Measurements from ENCODE around the gene TMEM63B. TPM values are rescaled to one million over a fixed set of nuclear protein-coding genes. Genes with fewer than 3 reads are reported as not detected.
A peak's percentile ranks its signal among the peaks of the same experiment; 100 is the strongest.
"Not testable (repeated sequence)": the region's sequence is repeated elsewhere in the genome, so short reads cannot be mapped to it uniquely, and the experiment has no call there.

Gene TMEM63B
- total RNA-seq, 1 donor from 2014 or later, result 33.4 TPM

- Mint-ChIP-seq H3K9me3 (ENCODE audit: unreplicated experiment) (no peaks in the 10 kb centered on the region), H3K27me3 (ENCODE audit: unreplicated experiment) (peaks cover 5% of the 10 kb centered on the region), H3K36me3 (ENCODE audit: low read depth, unreplicated experiment) (peaks cover 34% of the 10 kb centered on the region), H3K27ac (ENCODE audit: unreplicated experiment) (no peak overlapping the region), H3K4me3 (ENCODE audit: unreplicated experiment) (peak overlapping the region; percentile 4), H3K4me1 (ENCODE audit: unreplicated experiment) (no peaks in the 10 kb centered on the region)
- DNase-seq (ENCODE audit: low spot score), result no peak
- no peak for TF ChIP-seq CTCF (IDR thresholded peaks at IDR 0.05; ENCODE audit: unreplicated experiment)
Measured at GRCh38 chr6:44143731-44144130, 16.4 kb downstream of the TMEM63B start.

- H3K27ac Mint-ChIP-seq (ENCODE audit: unreplicated experiment); H3K4me3 Mint-ChIP-seq (ENCODE audit: unreplicated experiment); H3K27me3 Mint-ChIP-seq (ENCODE audit: unreplicated experiment); H3K4me1 Mint-ChIP-seq (ENCODE audit: unreplicated experiment); DNase-seq (ENCODE audit: low spot score); H3K9me3 Mint-ChIP-seq (ENCODE audit: unreplicated experiment): not testable (repeated sequence)
- H3K36me3 Mint-ChIP-seq (ENCODE audit: low read depth, unreplicated experiment), result peaks cover 37% of the 10 kb centered on the region
Measured at GRCh38 chr6:44144536-44144935, 17.2 kb downstream of the TMEM63B start.

GRCh38 chr6:44145839-44146238 lies 18.5 kb downstream of the TMEM63B start:
- H3K27ac Mint-ChIP-seq (ENCODE audit: unreplicated experiment), result no peak overlapping the region
- no peak overlapping the region for H3K4me3 Mint-ChIP-seq (ENCODE audit: unreplicated experiment)
- H3K27me3 Mint-ChIP-seq (ENCODE audit: unreplicated experiment), result peaks cover 9% of the 10 kb centered on the region
- no peaks in the 10 kb centered on the region for H3K9me3 Mint-ChIP-seq (ENCODE audit: unreplicated experiment)
- H3K4me1 Mint-ChIP-seq (ENCODE audit: unreplicated experiment), result no peaks in the 10 kb centered on the region
- no peak for TF ChIP-seq CTCF (IDR thresholded peaks at IDR 0.05; ENCODE audit: unreplicated experiment)
- DNase-seq (ENCODE audit: low spot score), result no peak
- peaks cover 27% of the 10 kb centered on the region for H3K36me3 Mint-ChIP-seq (ENCODE audit: low read depth, unreplicated experiment)

- Mint-ChIP-seq H3K36me3 (ENCODE audit: low read depth, unreplicated experiment) (peaks cover 23% of the 10 kb centered on the region), H3K27me3 (ENCODE audit: unreplicated experiment) (peaks cover 12% of the 10 kb centered on the region), H3K9me3 (ENCODE audit: unreplicated experiment) (no peaks in the 10 kb centered on the region), H3K27ac (ENCODE audit: unreplicated experiment) (no peak overlapping the region), H3K4me3 (ENCODE audit: unreplicated experiment) (no peak overlapping the region), H3K4me1 (ENCODE audit: unreplicated experiment) (no peaks in the 10 kb centered on the region)
- no peak for TF ChIP-seq CTCF (IDR thresholded peaks at IDR 0.05; ENCODE audit: unreplicated experiment)
- DNase-seq (ENCODE audit: low spot score), result no peak
Measured at GRCh38 chr6:44146685-44147084, 19.3 kb downstream of the TMEM63B start.

GRCh38 chr6:44147256-44147655 lies 19.9 kb downstream of the TMEM63B start:
- DNase-seq (ENCODE audit: low spot score), result no peak
- TF ChIP-seq CTCF (IDR thresholded peaks at IDR 0.05; ENCODE audit: unreplicated experiment), result no peak
- Mint-ChIP-seq H3K4me1 (ENCODE audit: unreplicated experiment) (no peaks in the 10 kb centered on the region), H3K9me3 (ENCODE audit: unreplicated experiment) (no peaks in the 10 kb centered on the region), H3K4me3 (ENCODE audit: unreplicated experiment) (no peak overlapping the region), H3K27ac (ENCODE audit: unreplicated experiment) (no peak overlapping the region), H3K36me3 (ENCODE audit: low read depth, unreplicated experiment) (peaks cover 23% of the 10 kb centered on the region), H3K27me3 (ENCODE audit: unreplicated experiment) (peaks cover 12% of the 10 kb centered on the region)

- no peak for DNase-seq (ENCODE audit: low spot score)
- Mint-ChIP-seq H3K9me3 (ENCODE audit: unreplicated experiment) (no peaks in the 10 kb centered on the region), H3K36me3 (ENCODE audit: low read depth, unreplicated experiment) (peaks cover 24% of the 10 kb centered on the region), H3K27me3 (ENCODE audit: unreplicated experiment) (peaks cover 12% of the 10 kb centered on the region), H3K4me3 (ENCODE audit: unreplicated experiment) (peak overlapping the region; percentile 28), H3K4me1 (ENCODE audit: unreplicated experiment) (no peaks in the 10 kb centered on the region), H3K27ac (ENCODE audit: unreplicated experiment) (no peak overlapping the region)
- no peak for TF ChIP-seq CTCF (IDR thresholded peaks at IDR 0.05; ENCODE audit: unreplicated experiment)
Measured at GRCh38 chr6:44148306-44148705, 21.0 kb downstream of the TMEM63B start.
